GM11168 (cell line): Measurements from ENCODE around the gene CENPA.
"Not testable (repeated sequence)": the region's sequence is repeated elsewhere in the genome, so short reads cannot be mapped to it uniquely, and the experiment has no call there.

ENCODE experiments used
- in situ Hi-C: fragments of 300-500 bp; cut with MboI; formaldehyde crosslinking; loops from one replicate; pipeline ENCODE4 v1.12.0; 2022; ENCODE audit warnings: low sequenced_read_pairs; ENCODE audit not compliant: unreplicated experiment

Gene CENPA

DNA sequence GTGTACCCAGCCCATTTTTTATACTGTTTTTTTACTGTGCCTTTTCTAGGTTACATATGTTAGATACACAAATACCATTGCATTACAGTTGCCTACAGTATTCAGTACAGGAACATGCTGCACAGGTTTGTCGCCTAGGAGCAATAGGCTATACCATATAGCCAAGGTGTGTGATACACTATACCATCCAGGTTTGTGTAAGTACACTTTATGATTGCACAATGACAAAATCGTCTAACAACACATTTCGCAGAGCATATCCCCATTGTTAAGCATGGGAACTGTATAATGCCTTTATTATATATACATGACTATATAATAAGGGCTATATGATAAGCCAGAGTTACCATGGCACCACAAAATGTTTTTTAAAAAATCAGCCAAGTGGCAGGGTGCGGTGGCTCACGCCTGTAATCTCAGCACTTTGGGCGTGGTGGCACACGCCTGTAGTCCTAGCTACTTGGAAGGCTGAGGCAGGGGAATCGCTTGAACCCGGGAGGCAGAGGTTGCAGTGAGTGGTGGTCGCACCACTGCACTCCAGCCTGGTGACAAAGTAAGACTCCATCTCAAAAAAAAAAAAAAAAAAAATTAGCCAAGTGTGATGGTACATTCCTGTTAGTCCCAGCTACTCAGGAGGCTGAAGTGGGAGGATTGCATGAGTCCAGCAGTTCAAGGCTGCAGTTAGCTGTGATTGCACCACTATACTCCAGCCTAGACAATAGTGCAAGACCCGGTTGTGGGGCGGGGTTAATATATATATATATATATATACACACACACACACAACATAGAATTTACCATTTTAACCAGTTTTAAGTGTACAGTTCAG, 2.8 kb upstream of the CENPA start:
- in situ Hi-C loops: no loop called here

DNA sequence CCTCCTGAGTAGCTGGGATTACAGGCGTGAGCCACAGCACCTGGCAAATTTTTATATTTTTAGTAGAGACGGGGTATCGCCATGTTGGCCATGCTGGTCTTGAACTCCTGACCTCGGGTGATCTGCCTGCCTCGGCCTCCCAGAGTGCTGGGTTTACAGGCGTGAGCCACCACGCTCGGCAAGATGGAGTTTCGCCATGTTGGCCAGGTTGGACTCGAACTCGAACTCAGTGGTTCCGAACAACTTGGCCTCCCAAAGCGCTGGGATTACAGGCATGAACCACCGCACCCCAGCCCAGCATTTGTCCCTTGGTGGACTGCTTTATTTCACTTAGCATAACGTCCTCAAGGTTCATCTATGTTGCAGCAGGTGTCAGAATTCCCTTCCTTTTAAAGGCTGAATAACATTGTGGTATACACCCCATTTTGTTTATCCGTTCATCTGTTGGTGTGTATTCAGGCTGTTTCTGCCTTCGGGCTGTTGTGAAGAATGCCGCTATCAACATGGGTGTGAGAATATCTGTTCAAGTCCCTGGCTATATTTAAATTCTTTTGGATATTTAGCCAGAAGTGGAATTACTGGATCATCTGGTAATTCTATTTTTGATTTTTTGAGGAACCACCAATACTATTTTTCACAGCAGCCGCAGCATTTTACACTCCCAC, 1.2 kb upstream of the CENPA start:
- in situ Hi-C loops: no loop called here

- in situ Hi-C loops: no loop called here
Measured at GRCh38 chr2:26786207-26787028, 562 bp downstream of the CENPA start.

GRCh38 chr2:26792720-26793119, 6.9 kb downstream of the CENPA start:
- in situ Hi-C loops: no loop called here

DNA sequence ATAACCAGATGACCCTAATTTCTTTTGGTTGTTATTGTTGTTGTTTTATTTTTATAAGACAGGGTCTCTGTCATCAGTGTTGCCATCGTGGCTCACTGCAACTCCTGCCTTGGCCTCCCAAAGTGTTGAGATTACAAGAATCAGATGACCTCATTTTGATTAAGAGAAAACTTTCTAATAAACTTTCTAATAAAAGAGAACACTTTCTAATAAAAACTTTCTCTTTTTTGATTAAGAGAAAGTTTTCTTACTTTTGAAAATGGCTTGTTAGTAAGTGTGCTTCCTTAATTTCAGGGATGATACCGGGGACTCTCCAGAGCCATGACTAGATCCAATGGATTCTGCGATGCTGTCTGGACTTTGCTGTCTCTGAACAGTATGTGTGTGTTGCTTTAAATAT, 7.7 kb downstream of the CENPA start:
- in situ Hi-C loops: no loop called here

DNA sequence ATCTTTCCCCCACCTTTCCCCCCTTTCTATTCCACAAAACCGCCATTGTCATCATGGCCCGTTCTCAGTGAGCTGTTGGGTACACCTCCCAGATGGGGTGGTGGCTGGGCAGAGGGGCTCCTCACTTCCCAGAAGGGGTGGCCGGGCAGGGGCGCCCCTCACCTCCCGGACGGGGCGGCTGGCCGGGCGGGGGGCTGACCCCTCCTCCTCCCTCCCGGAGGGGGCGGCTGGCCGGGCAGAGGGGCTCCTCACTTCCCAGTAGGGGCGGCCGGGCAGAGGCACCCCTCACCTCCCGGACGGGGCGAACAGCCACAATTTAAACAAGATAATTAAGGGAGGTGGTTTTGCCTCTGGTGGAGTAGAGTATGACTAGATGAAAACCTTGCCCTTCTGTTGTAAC, 9.3 kb downstream of the CENPA start:
- in situ Hi-C loops: not testable (repeated sequence)

- in situ Hi-C loops: no loop called here
Measured at GRCh38 chr2:26801328-26801727, 15.5 kb downstream of the CENPA start.

- in situ Hi-C loops: no loop called here
Measured at GRCh38 chr2:26801796-26802195, 15.9 kb downstream of the CENPA start.

DNA sequence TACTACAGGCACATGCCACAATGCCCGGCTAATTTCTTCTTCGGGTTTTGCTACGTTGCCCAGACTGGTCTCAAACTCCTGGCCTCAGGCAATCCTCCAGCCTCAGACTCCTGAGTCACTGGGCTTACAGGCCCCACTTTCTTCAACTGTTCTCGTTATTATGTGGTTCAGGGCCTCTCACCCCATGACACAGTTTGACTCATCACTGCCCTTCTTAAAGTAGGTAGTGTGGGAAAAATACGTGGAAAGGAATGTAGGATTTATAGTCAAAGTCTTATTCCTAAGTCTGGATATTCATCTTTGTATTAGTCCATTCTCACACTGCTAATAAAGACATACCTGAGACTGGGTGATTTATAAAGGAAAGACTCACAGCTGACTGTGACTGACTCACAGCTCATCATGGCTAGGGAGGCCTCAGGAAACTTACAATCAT, 19.4 kb downstream of the CENPA start:
- in situ Hi-C loops: no loop called here

DNA sequence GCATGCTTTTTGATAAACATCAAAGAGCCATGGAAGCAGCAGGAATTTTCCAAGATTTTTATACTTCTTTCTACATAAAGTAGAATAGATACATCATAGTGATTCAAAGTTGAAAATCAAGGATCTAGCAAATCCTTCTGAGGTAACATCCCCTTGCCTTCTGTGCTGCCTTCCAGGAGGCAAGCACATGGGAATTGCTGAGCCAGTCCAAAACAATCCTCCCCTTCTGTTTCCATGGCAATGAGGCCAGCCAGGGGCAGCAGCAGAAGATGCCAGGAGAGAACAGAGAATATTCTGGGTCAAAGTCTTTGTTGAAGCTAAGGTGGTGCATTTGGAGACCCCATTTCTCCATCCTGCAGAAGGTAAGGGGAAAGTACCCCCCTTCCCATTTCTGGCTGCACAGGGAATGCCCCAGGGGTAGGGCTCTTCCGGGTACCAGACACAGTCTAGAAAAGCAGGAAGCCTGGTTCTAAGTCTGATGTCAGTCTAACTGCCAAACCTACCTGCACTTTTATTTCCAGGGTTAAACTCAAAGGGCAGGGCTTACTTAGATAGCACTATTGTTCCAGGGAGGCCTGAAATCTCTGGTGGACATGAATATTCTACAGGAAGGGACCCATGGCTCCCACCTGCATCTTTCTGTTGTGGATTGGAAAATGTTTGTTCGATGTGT, 22.1 kb downstream of the CENPA start:
- in situ Hi-C loops: no loop called here

GRCh38 chr2:26809211-26809610, 23.4 kb downstream of the CENPA start:
- in situ Hi-C loops: no loop called here

DNA sequence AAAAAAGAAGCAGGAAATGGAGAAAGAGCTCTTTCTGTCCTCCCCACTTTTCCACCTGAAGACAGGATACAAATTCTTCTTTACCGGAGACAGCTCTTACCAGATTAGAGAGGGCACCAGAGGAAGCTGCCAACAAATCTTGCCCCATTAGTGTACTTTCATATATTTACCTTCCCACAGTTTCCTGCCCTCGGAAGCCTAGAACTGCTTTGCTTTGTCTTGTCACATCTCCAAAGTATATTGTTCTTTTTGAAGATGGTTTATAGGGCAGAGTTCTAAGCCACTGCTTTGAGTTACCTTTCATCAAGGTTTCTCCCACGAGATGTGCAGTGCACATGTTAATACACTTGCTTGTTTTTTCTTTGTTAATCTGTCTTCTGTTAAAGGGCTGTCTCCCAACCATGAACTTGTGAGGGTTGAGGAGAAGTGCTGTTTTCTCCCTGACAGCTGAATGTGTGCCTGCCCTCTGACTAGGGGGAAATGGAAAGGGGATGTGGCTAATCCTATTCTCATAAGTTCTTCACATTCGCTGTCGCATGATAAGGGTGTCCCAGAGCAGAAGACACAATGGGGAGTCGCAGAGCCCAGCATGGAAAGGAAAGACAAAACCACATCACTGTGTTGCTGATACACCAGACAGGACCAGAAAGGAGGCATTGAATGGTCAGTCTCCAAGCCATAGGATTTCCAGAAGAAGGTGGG, 24.2 kb downstream of the CENPA start:
- in situ Hi-C loops: no loop called here

DNA sequence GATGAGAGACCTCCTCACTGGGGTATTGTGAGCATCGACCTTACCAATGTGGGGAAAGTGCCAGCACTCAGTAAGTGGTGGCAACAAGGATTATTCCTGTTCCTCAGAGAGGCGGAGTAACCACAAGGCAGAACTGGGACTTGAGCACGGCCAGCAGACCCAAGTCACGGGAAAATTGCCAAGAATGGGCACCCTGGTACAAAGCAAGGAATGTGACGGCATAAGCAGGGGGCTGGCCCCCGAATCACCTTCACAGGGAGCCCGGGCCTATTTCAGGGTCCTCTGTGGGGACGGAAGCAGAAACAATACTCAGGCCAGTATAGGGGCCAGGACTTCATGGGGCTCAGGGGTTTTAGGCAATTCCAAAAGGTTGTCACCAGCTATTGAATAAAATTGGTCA, 25.4 kb downstream of the CENPA start:
- in situ Hi-C loops: no loop called here

DNA sequence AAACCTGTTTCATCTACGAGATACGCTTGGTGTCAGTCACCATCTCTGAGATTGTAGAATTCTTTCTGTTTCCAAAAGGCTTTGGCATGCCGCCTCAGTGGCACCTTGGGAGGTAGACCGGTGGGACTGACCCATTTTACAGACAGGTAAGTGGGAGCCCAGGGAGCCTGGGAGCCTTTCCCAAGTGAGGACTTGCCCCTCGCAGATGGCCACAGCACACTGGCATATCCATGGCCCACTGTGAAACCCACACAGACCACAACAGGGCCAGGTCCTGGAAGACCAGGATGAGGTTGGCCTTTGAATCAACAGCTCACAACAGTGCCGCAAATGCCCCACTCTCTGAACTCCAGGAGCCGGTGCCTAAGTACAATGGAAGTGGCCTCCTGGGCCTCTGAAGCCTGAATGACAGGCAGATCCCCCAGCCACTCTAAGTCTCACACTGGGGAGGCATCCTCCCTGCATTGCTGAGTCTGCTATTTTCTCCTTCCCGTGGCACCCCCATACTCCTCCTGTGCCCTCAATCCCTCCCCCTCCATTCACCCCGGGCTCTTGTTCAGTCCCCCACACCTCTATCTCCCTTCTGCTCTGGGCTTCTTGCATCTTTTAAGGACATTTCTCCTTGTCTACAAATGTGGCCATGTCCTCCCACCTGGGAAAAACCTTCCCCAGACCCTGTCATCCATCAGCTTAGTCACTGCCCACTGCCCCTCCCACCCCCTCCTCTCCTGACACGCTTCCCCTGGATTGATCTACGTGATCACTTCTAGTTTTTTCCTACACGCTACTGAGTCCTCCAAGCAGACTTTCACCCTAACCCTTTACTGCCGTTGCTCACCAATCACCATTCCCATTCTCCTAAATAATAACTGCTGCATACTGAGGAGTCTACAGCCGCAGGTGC, 26.2 kb downstream of the CENPA start:
- in situ Hi-C loops: no loop called here

DNA sequence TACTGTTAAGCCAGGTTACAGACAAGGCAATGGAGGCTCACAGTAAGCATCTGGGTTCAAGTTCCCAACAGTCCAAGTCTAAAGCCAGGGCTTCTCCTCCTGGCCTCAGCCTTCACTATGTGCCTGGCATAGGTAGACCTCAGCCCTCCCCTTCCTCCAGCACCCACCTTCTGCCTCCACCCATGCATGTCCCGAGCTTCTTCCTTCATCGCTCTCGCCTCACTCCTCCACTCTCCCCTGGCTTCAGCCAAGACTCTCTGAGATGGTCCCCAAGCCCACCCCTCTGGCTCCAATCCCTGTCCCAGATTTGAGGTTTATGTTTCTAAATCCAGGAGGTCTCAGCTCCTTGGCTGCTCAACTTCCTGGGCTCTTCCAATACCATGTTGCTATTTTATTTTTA, 26.9 kb downstream of the CENPA start:
- in situ Hi-C loops: no loop called here

- in situ Hi-C loops: not testable (repeated sequence)
Measured at GRCh38 chr2:26814072-26814765, 28.4 kb downstream of the CENPA start.

GRCh38 chr2:26816893-26817292, 31.0 kb downstream of the CENPA start:
- in situ Hi-C loops: no loop called here

- in situ Hi-C loops: no loop called here
Measured at GRCh38 chr2:26818255-26818654, 32.4 kb downstream of the CENPA start.
